Measurements from ENCODE around the gene PARG.

Gene PARG

GRCh38 chr10:49837051-49837478 lies 104.8 kb downstream of the PARG start:
- TF ChIP-seq CTCF (IDR thresholded peaks at IDR 0.05): no peak

GRCh38 chr10:49834976-49835375 lies 106.9 kb downstream of the PARG start:
- no peak for TF ChIP-seq CTCF (IDR thresholded peaks at IDR 0.05)

GRCh38 chr10:49834201-49834600 lies 107.6 kb downstream of the PARG start:
- no peak for TF ChIP-seq CTCF (IDR thresholded peaks at IDR 0.05)

- TF ChIP-seq CTCF (IDR thresholded peaks at IDR 0.05): no peak
These were observed 108.7 kb downstream of the PARG start for GRCh38 chr10:49833168-49833567.

GRCh38 chr10:49831352-49832035 lies 110.3 kb downstream of the PARG start:
- no peak for TF ChIP-seq CTCF (IDR thresholded peaks at IDR 0.05)

GRCh38 chr10:49830846-49831245 lies 111.0 kb downstream of the PARG start:
- TF ChIP-seq CTCF (IDR thresholded peaks at IDR 0.05): no peak

- TF ChIP-seq CTCF (IDR thresholded peaks at IDR 0.05): no peak
These were observed 111.8 kb downstream of the PARG start for GRCh38 chr10:49830016-49830415.

GRCh38 chr10:49827297-49827696 lies 114.5 kb downstream of the PARG start:
- TF ChIP-seq CTCF (IDR thresholded peaks at IDR 0.05): no peak

Measured in LNCAP (cell line).